Heart left ventricle (tissue), 16 donors: ENCODE data around the gene ACP4. TPM values are rescaled to one million over a fixed set of nuclear protein-coding genes. Genes with fewer than 3 reads are reported as not detected.

Experiments used
- ATAC-seq, 4 donors: fragments of 200-7000 bp; cut with Tn5 transposase; one replicate each; pipeline ENCODE4 v1.9.1; 2020 to 2022; ENCODE audit warnings: moderate library complexity in 4 of 4, mild to moderate bottlenecking in 3 of 4, moderate number of reproducible peaks in 1 of 4
- DNase-seq, 5 donors: peaks; one replicate each; pipeline ENCODE4 v3.0.0-alpha.2; 2020
- H3K27ac ChIP-seq, 12 donors: fragments of 200-600 bp; sonication (generic) in 4 of 12; one replicate each; pipeline versions ENCODE4 v1.5.0 to v1.8.0; 2016 to 2022; ENCODE audit warnings: mild to moderate bottlenecking in 2 of 12
- H3K27me3 ChIP-seq, 9 donors: fragments of 200-600 bp; sonication (generic) in 2 of 9; one replicate each; pipeline versions ENCODE4 v1.5.1 to v1.8.0; 2016 to 2022; ENCODE audit warnings: mild to moderate bottlenecking in 3 of 9
- H3K36me3 ChIP-seq, 9 donors: fragments of 200-600 bp; sonication (generic) in 2 of 9; one replicate each; pipeline versions ENCODE4 v1.5.0 to v1.8.0; 2018 to 2022; ENCODE audit warnings: mild to moderate bottlenecking in 2 of 9
- H3K4me1 ChIP-seq, 12 donors: fragments of 200-600 bp; sonication (generic) in 4 of 12; one replicate each; pipeline versions ENCODE4 v1.5.0 to v1.8.0; 2016 to 2022; ENCODE audit warnings: mild to moderate bottlenecking in 3 of 12
- H3K4me3 ChIP-seq, 12 donors: fragments of 200-600 bp; sonication (generic) in 4 of 12; one replicate each; pipeline versions ENCODE4 v1.5.0 to v1.8.0; 2017 to 2022; ENCODE audit warnings: mild to moderate bottlenecking in 9 of 12, moderate library complexity in 4 of 12
- H3K9me3 ChIP-seq, 12 donors: fragments of 200-600 bp; sonication (generic) in 4 of 12; one replicate each; pipeline versions ENCODE4 v1.5.0 to v1.8.0; 2016 to 2022; ENCODE audit warnings: mild to moderate bottlenecking in 1 of 12
- CTCF ChIP-seq, 12 donors: fragments of 200-600 bp; sonication (generic) in 4 of 12; IDR thresholded peaks; one replicate each; pipeline versions ENCODE4 v1.5.0 to v1.8.0; 2018 to 2022; ENCODE audit warnings: antibody characterized with exemption in 12 of 12, mild to moderate bottlenecking in 5 of 12
- POLR2A ChIP-seq, 2 donors: fragments of 450-650 bp; IDR thresholded peaks; one replicate each; pipeline ENCODE4 v1.6.1; 2017; ENCODE audit warnings: antibody characterized with exemption in 2 of 2, mild to moderate bottlenecking in 2 of 2, moderate library complexity in 2 of 2
- WGBS, 4 donors: extraction: QIAGEN DNeasy Blood & Tissue Kit in 2 of 4; methylation state at CpG; one replicate each; pipeline versions ENCODE4 v1.1.5 to v1.1.7; 2013 to 2018; 5-methylcytosine and 5-hydroxymethylcytosine counted together
- intact Hi-C, 10 donors: fragments of 100-400 bp; cut with DNase I; formaldehyde crosslinking; loops; one replicate each; pipeline versions ENCODE4 v1.11.1 to v1.14.2; 2022
- polyA plus RNA-seq, 2 donors: library from polyadenylated mRNA; stranded (reverse); fragments of 200-250 nt; gene quantifications; one replicate each; pipeline ENCODE4 v1.2.3, GENCODE V29; 2013
- total RNA-seq, 9 donors: library from RNA; depleted of rRNA in 2 of 9; stranded (reverse); fragments of >200 nt in 2 of 9; fragmentation: NEBNext Ultra II Directional in 3 of 9; extraction: Animal tissue kit (Norgen Biotek cat#: 25700) in 3 of 9; gene quantifications; one replicate each; pipeline versions ENCODE4 v1.1.0 to v1.2.4, GENCODE V29; 2016 to 2023
- donor health status: ischemic (EF 13 %, LVEDD 7.1; RV severe dilation, severe dysfunction).
- donor health status: healthy with polysubstance abuse.
- donor health status: DM: no; HTN: yes; CAD: no.
- donor health status: DM: no; HTN: no; CAD: no.
- donor health status: ischemic (EF 25% LVEDD 6.9; RV normal size, moderate dysfunction).
- donor health status: ischemic (EF 25% LVEDD 5.7; RV mildly dilated, moderate dysfunction).
- donor health status: healthy.
- donor health status: DM: yes; HTN: yes; CAD: no.
- donor health status: ischemic (EF 35%, LVEDD 5.7; RV mildly dilated, moderate dysfunction).
- donor health status: nonischemic (EF 11% LVEDD 7.7; RV severe dilation, severe dysfunction).
- donor health status: DM: yes; HTN: yes; CAD: no.
- donor health status: PGD.
- donor health status: ischemic (EF 29% LVEDD 5.4; RV normal size, mild dysfunction).
- donor health status: nonischemic (EF 23%, LVEDD 6.1; RV moderate dilation, normal function).

Gene ACP4
- total and polyA plus RNA-seq, 11 donors: not detected

- 48 to 62% (median 53%) methylated on average over 12 to 14 of the region's 14 CpGs for WGBS, 4 donors
- no peak for DNase-seq
- Histone ChIP-seq H3K27me3 (peaks cover 20 to 76% (median 36%) of the 10 kb centered on the region in 9 donors), H3K27ac (no peak within 1 kb of the TSS), H3K4me1 (peaks cover 0 to 9% (median 0%) of the 10 kb centered on the region in 12 donors), H3K9me3 (no peaks in the 10 kb centered on the region), H3K4me3 (no peak within 1 kb of the TSS), H3K36me3 (no peaks in the 10 kb centered on the region)
- TF ChIP-seq CTCF (IDR thresholded peaks at IDR 0.05) (no peak), POLR2A (IDR thresholded peaks at IDR 0.05) (no peak)
- intact Hi-C loops: no loop called here
- peak in 2 of 4 donors; percentile 36 to 43 for ATAC-seq
Measured at GRCh38 chr19:50823389-50824042, 33.3 kb downstream of the ACP4 start, which contains the start of gene KLK1. KLK1 (minus strand) TSS chr19:50823787; CDS start chr19:50823748, 39 bp downstream.

- H3K9me3 ChIP-seq: no peaks in the 10 kb centered on the region
- H3K4me3 ChIP-seq: no peak overlapping the region
- no peak overlapping the region for H3K27ac ChIP-seq
- DNase-seq: no peak
- intact Hi-C loops: no loop called here
- no peaks in the 10 kb centered on the region for H3K4me1 ChIP-seq
- ATAC-seq: no peak
- 73 to 84% (median 79%) methylated on average over 11 to 43 of the region's 43 CpGs for WGBS, 4 donors
- H3K36me3 ChIP-seq: no peaks in the 10 kb centered on the region
- TF ChIP-seq CTCF (IDR thresholded peaks at IDR 0.05) (no peak), POLR2A (IDR thresholded peaks at IDR 0.05) (no peak)
- H3K27me3 ChIP-seq: peaks cover 2 to 48% (median 16%) of the 10 kb centered on the region in 9 donors
Measured at GRCh38 chr19:50826492-50827240, 36.5 kb downstream of the ACP4 start.

- no peaks in the 10 kb centered on the region for H3K9me3 ChIP-seq
- H3K4me1 ChIP-seq: no peaks in the 10 kb centered on the region
- H3K36me3 ChIP-seq: no peaks in the 10 kb centered on the region
- H3K27me3 ChIP-seq: peaks cover 0 to 41% (median 12%) of the 10 kb centered on the region in 9 donors
- DNase-seq: no peak
- no peak overlapping the region for H3K27ac ChIP-seq
- no peak for ATAC-seq
- no peak overlapping the region for H3K4me3 ChIP-seq
- WGBS, 4 donors: 77 to 80% (median 78%) methylated on average over 14 of the region's 14 CpGs
- no peak for TF ChIP-seq CTCF (IDR thresholded peaks at IDR 0.05)
- no peak for TF ChIP-seq POLR2A (IDR thresholded peaks at IDR 0.05)
- intact Hi-C loops: no loop called here
Measured at GRCh38 chr19:50827476-50827875, 37.3 kb downstream of the ACP4 start.

- H3K9me3 ChIP-seq: no peaks in the 10 kb centered on the region
- DNase-seq (no peak), ATAC-seq (no peak)
- H3K4me1 ChIP-seq: no peaks in the 10 kb centered on the region
- no peak for TF ChIP-seq CTCF (IDR thresholded peaks at IDR 0.05)
- TF ChIP-seq POLR2A (IDR thresholded peaks at IDR 0.05): no peak
- peaks cover 0 to 37% (median 6%) of the 10 kb centered on the region in 9 donors for H3K27me3 ChIP-seq
- WGBS, 4 donors: 79 to 83% (median 80%) methylated on average over 5 of the region's 5 CpGs
- intact Hi-C loops: no loop called here
- H3K4me3 ChIP-seq: no peak overlapping the region
- H3K36me3 ChIP-seq: no peaks in the 10 kb centered on the region
- H3K27ac ChIP-seq: no peak overlapping the region
Measured at GRCh38 chr19:50829801-50830200, 39.6 kb downstream of the ACP4 start.
